NCI-H1930 (cell line): ENCODE results near the gene JMJD1C.
A peak's percentile ranks its signal among the peaks of the same experiment; 100 is the strongest.
"Not testable (repeated sequence)": the region's sequence is repeated elsewhere in the genome, so short reads cannot be mapped to it uniquely, and the experiment has no call there.

ENCODE experiments used
- DNase-seq, 2 experiments: peaks; one replicate each; lab custom pipeline; 2025; lab: John Stamatoyannopoulos, UW

The JMJD1C gene

GRCh38 chr10:63392224-63392623 lies 73.6 kb downstream of the JMJD1C start:
- DNase-seq, result no peak

DNA sequence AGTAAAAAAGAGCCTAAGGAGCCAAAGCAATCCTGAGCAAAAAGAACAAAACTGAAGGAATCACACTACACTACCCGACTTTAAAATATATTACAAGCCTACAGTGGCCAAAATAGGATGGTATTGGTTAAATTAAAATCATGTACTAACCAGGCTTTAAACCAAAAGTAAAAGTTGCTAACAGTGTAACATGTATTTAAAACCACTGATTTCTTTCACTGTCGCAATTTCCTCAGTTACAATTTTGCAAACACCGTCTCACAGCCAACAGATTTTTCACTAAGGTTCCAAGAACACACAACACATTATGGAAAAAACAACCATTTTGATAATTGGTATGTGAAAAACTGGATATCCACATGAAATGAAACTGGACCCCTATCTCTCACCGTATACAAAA lies 74.0 kb downstream of the JMJD1C start:
- no peak for DNase-seq

- DNase-seq, result no peak
Observed at GRCh38 chr10:63390521-63390920, 75.3 kb downstream of the JMJD1C start.

GRCh38 chr10:63388421-63389031 lies 77.3 kb downstream of the JMJD1C start:
- DNase-seq, result peak; percentile 21 to 29

DNA sequence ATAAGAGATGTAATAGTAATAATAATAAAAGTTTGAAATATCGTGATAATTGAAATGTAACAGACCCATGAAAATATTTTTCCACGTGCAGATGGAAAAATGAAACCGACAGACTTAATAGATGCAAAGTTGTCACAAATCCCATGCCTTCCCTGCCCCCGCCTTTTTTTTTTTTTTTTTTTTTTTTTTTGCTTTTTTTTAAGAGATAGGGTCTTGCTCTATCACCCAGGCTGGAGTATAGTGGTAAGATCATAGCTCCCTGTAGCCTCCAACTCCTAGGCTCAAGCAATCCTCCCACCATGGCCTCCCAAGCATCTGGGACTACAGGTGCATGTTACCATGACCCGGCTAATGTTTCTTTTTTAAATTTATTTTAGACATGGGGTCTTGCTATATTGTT lies 80.5 kb downstream of the JMJD1C start:
- no peak for DNase-seq

DNA sequence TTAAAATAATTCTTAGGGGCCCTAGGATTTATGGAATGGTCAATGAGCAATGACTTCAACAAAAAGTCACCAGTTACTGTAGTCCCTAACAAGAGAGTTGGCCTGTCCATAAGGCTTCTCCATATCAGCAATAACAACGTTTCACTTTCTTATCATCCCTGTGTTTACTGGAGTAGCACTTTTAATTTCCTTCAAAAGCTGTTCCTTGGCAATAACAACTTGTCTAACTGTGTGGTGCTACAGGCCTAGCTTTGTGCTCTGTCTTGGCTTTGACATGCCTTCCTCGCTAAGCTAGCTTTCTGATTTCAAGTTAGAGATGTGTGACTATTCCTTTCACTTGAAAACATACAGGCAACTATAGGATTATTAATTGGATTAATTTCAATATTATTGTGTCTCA lies 81.1 kb downstream of the JMJD1C start:
- DNase-seq, result no peak

- no peak for DNase-seq
Observed at GRCh38 chr10:63384001-63384400, 81.8 kb downstream of the JMJD1C start.

DNA sequence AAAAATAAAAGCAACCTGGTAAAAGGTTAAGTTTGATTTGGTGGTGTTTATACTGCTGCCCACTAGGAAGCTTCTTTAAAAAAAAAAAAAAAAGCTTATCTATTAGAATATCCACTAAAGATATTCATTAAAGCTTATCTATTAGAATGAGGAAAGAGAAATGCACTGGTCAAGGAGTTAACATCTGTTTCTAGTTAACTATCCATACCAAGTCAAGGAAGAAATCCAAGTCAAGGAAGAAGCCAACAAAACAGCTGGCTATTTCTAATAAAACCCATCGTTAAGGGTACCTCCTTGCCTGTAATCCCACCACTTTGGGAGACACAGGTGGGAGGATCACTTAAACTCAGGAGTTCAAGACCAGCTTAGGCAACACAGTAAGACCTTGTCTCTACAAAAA lies 82.6 kb downstream of the JMJD1C start:
- no peak for DNase-seq

DNA sequence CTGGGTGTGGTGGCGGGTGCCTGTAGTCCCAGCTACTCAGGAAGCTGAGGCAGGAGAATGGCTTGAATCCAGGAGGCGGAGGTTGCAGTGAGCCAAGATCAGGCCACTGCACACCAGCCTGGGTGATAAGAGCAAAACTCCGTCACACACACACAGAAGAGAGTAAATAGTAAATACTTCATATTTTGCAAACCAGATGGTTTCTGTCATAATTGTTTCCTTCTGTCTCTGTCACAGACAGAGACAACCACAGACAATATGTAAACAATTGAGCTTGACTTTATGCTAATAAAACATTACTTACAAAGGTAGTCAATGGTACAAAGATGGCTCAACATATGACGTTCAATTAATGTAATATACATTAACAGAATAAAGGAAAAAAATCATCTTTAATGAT lies 83.7 kb downstream of the JMJD1C start:
- DNase-seq, result no peak

DNA sequence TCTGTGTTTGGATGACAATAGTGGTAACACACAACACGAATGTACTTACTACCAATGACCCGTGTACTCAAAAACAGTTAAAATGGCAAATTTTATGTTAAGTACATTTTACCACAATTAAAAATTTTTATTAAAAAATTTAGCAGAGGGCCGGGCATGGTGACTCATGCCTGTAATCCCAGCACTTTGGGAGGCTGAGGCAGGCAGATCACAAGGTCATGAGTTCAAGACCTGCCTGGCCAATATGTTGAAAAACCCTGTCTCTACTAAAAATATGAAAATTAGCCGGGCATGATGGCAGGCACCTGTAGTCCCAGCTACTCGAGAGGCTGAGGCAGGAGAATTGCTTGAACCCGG lies 88.5 kb downstream of the JMJD1C start:
- not testable (repeated sequence) for DNase-seq

DNA sequence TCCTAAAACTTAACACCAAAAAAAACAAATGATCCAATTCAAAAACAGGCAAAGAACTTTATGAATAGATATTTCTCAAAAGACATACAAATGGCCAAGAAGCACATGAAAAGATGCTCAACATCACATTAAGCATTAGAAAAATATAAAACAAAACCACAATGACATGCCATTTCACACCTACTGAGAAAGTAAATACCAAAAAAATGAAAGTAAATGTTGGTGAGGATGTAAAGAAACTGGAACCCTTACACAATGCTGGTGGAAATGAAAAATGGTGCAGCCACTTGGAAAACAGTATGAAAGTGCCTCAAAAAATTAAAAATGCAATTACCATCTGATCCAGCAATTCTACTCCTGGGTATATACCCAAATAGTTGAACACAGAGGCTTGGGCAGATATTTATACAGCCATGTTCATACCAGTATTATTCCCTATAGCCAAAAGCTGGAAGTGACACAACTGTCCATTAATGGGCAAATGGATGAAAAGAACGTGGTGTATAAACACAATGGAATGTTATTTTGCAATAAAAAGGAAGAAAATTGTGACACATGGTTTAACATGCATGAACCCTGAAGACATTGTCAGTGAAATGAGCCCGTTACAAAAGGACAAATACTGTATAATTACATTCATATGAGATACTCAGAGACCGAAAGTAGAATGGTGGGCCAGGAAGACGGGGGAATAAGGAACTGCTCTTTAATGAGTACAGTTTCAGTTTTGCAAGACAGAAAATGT lies 89.0 kb downstream of the JMJD1C start:
- no peak for DNase-seq

GRCh38 chr10:63375859-63376258 lies 89.9 kb downstream of the JMJD1C start:
- no peak for DNase-seq

- DNase-seq, result no peak
Observed at GRCh38 chr10:63375458-63375857, 90.3 kb downstream of the JMJD1C start.

- no peak for DNase-seq
Observed at GRCh38 chr10:63374991-63375390, 90.8 kb downstream of the JMJD1C start.

GRCh38 chr10:63373176-63373575 lies 92.6 kb downstream of the JMJD1C start:
- no peak for DNase-seq

GRCh38 chr10:63369711-63370110 lies 96.1 kb downstream of the JMJD1C start:
- no peak for DNase-seq

- DNase-seq, result no peak
Observed at GRCh38 chr10:63368365-63368764, 97.4 kb downstream of the JMJD1C start.

DNA sequence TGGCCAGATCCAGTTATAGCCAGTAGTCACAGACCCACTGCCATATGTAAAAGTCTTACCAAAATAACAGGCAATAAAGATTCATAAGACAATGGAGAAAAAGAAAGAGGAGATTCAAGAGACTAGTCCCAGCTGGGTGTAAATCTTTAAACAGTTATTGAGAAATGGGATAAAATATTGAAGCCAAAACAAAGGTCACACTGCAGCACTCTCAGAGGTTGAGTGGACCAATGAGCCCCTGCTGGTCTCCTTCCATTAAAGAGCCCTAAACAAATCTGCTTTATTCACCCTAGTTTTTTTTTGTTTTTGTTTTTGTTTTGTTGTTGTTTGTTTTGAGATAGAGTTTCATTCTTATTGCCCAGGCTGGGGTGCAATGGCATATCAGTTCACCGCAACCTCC lies 98.8 kb downstream of the JMJD1C start:
- DNase-seq, result no peak

DNA sequence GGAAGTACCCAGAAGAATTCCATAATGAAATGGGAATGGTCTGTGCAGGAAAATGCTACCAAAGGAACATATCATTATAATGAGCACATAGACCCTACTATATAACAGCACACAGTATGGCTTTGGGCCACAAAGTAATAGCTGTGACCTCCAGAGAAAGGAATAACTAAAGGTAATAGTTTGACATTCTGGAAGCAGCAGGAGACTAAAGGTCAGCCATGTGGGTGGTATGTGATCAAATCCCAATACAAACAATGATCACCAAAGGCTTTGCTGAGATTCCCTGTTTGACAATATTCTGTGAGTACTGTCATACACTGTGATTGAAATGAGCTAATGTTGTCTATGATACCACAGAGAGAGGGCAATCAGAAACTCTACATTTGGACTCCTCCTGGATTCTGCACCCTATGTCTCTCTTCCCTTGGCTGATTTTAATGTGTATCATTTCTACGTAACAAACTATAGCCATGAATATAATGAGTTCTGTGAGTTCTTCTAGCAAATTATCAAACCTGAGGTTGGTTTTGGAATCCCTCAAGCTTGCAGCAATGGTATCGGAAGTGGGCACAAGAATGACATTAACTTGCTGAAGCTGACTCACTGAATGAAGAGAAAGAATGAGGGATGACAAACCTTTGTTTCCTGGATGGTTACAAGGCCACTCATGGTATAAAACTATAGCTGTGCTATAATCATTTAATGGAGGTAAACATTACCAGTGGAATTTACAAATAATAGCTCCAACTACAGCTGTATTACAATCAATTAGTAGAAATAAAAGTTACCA lies 99.6 kb downstream of the JMJD1C start:
- no peak for DNase-seq

- DNase-seq, result no peak
Observed at GRCh38 chr10:63364918-63365317, 100.9 kb downstream of the JMJD1C start.

DNA sequence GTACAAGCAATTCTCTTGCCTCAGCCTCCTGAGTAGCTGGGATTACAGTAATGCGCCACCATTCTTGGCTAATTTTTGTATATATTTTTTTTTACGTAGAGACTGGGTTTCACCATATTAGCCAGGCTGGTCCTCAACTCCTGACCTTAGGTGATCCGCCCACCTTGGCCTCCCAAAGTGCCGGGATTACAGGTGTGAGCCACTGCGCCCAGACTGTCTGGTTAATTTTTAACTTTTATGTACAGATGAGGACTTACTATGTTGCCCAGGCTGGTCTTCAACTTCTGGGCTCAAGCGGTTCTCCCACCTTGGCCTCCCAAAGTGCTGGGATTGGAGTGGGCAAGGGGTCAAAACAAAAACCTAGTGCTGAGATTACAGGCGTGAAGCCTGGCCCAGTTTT lies 101.8 kb downstream of the JMJD1C start:
- DNase-seq, result no peak

DNA sequence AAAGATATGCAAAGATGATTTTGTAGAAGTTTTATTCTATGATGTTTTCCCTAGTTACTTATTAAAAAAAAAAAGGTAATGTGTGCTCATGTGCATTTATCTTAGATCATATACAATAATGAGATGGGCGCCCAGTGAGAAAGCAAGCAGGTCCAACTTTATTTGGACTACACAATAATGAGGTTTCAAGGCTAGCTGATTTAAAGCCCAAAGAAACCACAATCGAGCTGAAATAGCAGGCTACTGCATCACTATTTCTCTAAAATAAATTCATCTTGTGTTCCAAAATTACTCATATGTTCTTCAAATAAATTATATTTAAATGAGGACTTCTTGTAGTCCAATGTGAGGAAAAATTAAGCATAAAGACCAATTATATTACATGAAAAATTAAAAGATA lies 110.1 kb downstream of the JMJD1C start:
- DNase-seq, result no peak

GRCh38 chr10:63352976-63353375 lies 112.8 kb downstream of the JMJD1C start:
- no peak for DNase-seq
